ENCODE measurements around the gene HDAC9.

- TF ChIP-seq REST (IDR thresholded peaks at IDR 0.05; ENCODE audit: insufficient read depth in 1 of 2, low read depth in 2 of 2, low read length in 2 of 2) (no peak), SIN3A (IDR thresholded peaks at IDR 0.05; ENCODE audit: borderline replicate concordance, insufficient read depth, low read length) (no peak), POLR2AphosphoS5 (IDR thresholded peaks at IDR 0.05; ENCODE audit: low read depth, low read length) (no peak), TAF1 (IDR thresholded peaks at IDR 0.05; ENCODE audit: borderline replicate concordance, insufficient read depth, low read length) (no peak)
These were observed 78.1 kb downstream of the HDAC9 start for GRCh38 chr7:18573410-18574234.

All from PFSK-1 (cell line).